ENCODE data around the gene OR14J1. TPM values are rescaled to one million over a fixed set of nuclear protein-coding genes. Genes with fewer than 3 reads are reported as not detected.
"Not testable (repeated sequence)": the region's sequence is repeated elsewhere in the genome, so short reads cannot be mapped to it uniquely, and the experiment has no call there.

The OR14J1 gene, protein sequence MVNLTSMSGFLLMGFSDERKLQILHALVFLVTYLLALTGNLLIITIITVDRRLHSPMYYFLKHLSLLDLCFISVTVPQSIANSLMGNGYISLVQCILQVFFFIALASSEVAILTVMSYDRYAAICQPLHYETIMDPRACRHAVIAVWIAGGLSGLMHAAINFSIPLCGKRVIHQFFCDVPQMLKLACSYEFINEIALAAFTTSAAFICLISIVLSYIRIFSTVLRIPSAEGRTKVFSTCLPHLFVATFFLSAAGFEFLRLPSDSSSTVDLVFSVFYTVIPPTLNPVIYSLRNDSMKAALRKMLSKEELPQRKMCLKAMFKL
- total RNA-seq, result not detected
- long read RNA-seq, result 0 reads

DNA sequence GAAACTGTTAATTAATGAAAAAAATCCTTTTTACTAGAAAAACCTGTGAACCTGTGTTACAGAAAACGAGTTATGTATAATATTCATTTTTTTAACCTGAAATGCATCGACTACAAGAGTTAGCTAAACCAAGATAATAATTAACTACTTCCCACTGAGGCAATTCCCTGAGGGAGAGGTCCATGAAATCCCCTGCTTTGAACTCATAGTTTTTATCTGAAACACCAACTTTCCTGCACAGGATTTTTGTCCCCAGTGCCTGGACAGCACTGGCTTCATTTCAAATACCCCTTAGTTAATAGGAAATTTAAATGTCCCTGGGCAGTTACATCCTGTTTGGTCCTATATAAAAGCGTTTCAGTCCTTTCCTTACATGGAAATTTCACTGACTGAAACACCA lies at the start of gene OR14J1:
Gene OR14J1 (plus strand): TSS at position 386 of the 400 bp plus-strand sequence. CDS start 4,989 bp downstream, outside the sequence.
- ATAC-seq (no peak), DNase-seq (no peak)
- intact Hi-C loops (cut with DNase I), result no loop called here

DNA sequence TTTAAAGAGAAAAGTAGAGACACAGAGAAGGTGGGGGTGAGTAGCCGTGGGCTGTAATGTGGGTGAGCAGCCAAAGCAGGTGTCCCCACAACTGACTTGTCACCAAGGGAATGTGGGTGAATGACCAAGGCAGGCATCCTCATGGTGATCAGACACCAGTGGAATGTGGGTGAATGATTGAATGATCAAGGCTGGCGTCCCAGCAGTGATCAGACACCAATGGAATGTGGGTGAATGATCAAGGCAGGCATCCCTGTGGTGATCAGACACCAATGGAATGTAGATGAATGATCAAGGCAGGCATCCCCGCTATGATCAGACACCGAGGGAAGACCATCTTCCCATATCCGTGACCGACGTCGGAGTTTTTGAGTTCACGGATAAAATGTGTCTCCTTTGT lies 49.8 kb upstream of the OR14J1 start:
- no peak for ATAC-seq
- intact Hi-C loops (cut with DNase I), result no loop called here
- DNase-seq, result no peak

DNA sequence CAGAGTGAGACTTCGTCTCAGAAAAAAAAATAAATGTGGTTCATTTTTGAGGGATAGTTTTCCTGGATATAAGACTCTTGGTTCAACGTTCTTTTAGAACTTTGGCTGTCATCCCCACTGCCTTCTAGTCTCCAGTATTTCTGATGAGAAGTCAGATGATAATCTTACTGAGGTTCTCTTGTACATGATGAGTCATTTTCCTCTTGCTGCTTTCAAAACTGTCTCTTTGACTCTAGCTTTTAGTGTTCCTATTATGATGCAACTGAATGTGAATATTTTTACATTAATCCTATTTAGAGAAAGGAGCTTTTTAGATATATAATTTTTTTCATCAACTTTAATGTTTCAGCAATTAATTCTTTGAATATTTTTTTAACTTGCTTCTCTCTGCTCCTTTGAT lies 46.0 kb upstream of the OR14J1 start:
- intact Hi-C loops (cut with DNase I), result no loop called here
- no peak for DNase-seq
- ATAC-seq, result no peak

DNA sequence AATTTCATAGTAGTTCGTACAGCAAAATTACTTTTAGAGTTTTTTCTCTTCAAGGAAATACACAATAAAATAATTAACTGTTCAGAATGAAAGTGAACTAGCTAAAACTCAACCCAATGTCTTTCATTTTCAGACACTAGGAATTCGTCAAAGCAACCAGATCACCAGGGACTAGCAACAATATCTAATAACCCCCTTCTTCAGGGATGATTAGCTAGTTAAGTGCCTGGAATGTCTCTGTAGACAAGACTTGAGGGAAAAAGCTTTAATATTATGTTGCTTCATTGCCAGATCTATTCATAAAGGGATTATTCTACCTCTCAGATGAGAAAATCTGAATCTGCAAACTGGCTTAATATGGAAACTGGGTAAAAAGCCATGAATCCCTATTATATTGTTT lies 41.8 kb upstream of the OR14J1 start:
- ATAC-seq (no peak), DNase-seq (no peak)
- intact Hi-C loops (cut with DNase I), result no loop called here

DNA sequence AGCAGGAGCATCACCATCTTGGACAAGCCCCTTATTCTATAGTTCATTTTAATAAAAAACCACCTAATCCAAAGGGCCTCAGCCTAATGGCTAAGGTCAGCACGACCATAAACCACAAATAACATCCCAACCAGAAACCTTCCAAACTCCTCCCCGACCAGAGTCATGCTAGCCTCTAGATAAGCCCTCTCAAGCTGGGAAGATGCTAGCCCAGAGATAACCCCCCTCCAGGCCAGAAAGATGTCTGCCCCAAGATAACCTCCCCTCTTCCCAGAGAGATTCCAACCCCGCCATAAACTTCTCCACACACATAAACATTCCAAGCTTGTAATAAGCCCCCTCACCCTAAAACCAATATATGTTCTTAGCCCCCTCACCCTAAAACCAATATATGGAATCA lies 38.5 kb upstream of the OR14J1 start:
- DNase-seq (no peak), ATAC-seq (no peak)
- intact Hi-C loops (cut with DNase I), result no loop called here

DNA sequence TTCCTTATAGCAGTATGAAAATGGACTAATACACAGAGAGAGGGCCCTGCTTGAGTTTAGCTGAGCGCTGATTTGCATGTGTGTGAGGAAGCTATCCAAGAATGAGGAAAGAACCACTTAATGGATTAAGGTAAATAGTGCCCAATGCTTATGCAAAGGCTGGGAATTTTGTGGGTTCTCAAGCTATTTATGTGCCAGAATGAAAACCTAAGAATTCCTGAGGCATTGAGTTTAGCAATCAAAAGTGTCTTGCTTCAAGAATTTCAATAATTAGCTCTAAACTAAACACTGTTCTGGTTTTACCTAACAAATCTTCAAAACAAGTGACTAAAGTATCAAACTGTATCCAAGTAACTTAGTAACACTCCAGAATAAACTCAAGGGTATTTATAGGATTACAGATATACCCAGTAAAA lies 7.0 kb upstream of the OR14J1 start:
- intact Hi-C loops (cut with DNase I), result no loop called here
- ATAC-seq, result no peak
- DNase-seq, result no peak

DNA sequence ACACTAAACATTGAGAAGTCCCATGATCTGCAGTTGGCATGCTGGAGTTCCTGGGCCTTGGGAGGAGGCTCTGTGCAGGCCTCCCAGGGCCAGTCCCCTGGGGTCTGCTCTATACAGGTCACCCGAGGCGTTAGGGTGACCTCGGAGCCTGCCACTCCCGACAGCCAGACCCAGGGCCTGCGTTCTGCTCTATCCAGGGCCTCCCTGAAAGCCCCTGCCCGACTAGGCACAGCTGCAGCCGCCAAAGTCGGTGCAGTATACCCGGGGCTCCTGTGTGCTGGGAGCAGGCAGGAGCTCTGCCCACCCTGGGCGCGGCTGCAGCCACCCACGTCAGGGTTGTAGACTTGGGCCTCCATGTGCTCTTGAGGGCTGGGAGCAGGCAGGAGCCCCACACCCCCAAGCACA lies 6.3 kb upstream of the OR14J1 start:
- intact Hi-C loops (cut with DNase I), result no loop called here
- no peak for ATAC-seq
- no peak for DNase-seq

DNA sequence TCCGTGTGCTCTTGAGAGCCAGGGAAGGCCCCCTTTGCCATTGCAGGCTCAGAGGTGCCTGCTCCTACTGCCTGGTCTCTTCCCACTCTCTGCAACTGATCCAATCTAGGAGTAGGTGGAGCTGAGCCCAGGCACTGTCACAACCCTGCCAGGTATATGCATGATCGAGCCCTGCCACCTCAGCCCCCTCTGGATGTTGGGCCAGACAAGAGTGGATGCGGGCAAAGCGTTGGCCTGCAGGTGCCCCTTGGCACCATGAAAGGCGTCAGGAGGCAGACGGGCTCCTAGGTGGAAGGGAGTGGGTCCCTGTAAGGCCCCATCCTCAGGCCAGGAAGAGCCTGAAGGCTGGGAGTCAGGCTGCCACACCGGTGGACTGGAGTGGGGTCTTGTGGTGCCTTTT lies 5.9 kb upstream of the OR14J1 start:
- intact Hi-C loops (cut with DNase I), result no loop called here
- DNase-seq (no peak), ATAC-seq (no peak)

DNA sequence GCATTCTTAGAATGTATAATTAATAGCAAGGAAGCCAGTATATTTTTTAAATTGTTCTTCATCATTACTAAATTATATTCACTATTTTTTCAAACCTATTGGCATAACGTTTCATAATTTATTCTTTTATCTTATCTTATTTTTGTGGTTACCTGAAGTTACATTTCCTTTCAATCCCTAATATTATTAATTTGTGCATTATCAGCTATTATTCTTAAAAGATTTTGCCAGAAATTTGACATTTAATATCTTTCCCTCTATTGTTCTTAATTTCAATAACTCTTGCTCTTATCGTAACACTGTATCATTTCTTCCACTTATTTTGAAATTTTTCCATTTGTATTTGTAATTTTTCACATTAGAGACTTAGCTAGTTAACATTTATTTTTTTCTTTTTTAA lies 18.4 kb downstream of the OR14J1 start:
- no peak for DNase-seq
- no peak for ATAC-seq
- intact Hi-C loops (cut with DNase I), result no loop called here

DNA sequence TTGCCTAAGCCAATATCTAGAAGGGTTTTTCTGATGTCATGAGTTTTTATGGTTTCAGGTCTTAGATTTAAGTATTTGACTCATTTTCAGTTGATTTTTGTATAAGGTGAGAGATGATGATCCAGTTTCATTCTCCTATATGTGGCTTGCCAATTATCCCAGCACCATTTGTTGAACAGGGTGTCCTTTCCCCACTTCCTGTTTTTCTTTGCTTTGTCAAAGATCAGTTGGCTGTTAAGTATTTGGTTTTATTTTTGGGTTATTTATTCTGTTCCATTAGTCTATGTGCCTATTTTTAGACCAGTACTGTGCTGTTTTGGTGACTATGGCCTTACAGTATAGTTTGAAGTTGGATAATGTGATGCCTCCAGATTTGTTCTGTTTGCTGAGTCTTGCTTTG lies 21.8 kb downstream of the OR14J1 start:
- DNase-seq; intact Hi-C loops (cut with DNase I); ATAC-seq: not testable (repeated sequence)

DNA sequence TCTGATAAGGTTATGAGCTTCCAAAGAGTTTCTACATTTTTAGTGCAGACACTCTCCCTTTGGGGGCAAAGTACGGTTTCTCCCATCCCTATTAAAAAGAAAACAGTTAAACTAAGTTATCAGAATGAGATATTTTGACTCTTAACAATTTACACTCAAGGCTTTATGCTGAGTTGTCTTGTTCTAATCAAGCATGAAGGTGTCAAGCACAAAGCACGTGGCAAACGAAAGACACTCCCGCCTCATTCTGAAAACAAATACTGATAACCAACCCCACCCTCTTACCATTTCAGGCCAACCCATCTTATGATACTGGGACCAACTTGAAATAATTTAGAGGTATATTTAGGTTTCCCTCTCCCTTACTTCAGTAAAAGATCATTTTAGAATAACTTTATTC lies 24.3 kb downstream of the OR14J1 start:
- intact Hi-C loops (cut with DNase I), result no loop called here
- DNase-seq (no peak), ATAC-seq (no peak)

DNA sequence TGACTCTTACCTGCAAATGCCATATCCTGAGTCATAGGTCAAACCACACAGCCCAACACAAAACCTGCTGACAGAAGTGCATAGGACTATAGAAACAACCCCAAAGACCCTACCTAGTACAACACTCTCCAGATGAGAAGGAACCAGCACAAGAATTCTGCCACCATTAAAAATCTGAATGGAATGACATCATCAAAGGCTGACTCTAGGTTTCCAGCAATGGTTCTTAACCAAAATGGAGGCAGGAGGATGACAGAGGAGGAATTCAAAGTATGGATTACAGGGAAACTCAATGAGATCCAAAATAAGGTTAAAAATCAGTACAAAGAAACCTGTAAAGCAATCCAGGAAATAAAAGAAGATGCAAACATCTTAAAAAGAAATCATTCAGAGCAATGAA lies 31.2 kb downstream of the OR14J1 start:
- DNase-seq (no peak), ATAC-seq (no peak)
- intact Hi-C loops (cut with DNase I), result no loop called here

DNA sequence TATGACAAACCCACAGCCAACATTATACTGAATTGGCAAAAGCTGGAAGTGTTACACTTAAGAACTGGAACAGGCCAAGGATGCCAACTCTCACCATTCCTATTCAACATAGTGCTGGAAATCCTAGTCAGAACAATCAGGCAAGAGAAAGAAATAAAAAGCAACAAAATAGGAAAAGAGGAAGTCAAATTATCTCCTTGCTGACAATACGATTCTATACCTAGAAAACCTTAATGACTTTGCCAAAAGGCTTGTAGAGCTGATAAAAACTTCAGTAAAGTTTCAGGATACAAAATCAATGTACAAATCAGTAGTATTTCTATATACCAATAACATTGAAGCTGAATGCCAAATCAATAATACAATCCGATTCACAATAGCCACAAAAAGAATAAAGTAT lies 34.8 kb downstream of the OR14J1 start:
- DNase-seq, result no peak
- intact Hi-C loops (cut with DNase I), result no loop called here
- no peak for ATAC-seq

DNA sequence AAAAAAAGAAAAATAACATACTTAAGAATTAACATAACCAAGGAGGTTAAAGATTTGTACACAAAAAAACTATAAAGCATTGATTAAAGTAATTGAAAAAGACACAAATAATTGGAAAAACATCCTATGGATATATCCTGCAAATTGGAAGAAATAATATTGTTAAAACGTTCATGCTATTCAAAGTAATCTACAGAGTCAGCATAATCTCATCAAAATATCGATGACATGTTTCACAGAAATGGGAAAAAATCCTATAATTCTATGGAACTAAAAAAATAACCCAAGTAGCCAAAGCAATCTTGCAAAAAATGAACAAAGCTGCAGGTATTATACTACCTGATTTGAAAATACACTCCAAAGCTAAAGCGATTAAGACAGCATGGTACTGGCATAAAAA lies 43.9 kb downstream of the OR14J1 start:
- DNase-seq (no peak), ATAC-seq (no peak)
- intact Hi-C loops (cut with DNase I), result no loop called here

DNA sequence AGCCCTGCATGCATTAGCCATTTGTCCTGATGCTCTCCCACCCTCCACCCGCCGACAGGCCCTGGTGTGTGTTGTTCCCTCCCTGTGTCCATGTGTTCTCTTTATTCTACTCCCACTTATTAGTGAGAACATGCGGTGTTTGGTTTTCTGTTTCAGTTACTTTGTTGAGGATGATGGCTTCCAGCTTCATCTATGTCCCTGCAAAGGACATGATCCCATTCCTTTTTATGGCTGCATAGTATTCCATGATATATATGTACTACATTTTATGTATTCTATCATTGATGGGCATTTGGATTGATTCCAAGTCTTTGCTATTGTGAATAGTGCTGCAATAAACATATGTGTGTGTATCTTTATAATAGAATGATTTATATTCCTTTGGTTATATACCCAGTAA lies 47.8 kb downstream of the OR14J1 start:
- DNase-seq; intact Hi-C loops (cut with DNase I); ATAC-seq: not testable (repeated sequence)

DNA sequence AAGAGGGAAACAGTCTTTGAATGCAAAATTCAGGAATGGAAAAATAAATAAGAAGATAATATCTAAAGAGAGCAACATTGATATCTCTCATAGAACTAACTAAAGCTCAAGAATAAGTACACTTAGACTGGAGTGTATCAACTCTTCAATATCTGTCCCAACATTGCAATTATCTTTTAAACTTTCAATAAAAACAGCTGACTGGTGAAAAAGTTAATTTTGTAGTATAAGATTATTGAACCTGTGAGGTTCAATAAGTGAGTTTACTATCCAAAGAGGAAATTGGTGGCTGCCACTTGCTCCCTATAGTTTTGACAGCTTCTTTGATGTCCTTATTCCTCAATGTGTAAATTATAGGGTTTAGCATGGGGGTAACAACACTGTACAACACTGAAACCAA lies 53.5 kb downstream of the OR14J1 start:
- DNase-seq (no peak), ATAC-seq (no peak)
- intact Hi-C loops (cut with DNase I), result no loop called here

DNA sequence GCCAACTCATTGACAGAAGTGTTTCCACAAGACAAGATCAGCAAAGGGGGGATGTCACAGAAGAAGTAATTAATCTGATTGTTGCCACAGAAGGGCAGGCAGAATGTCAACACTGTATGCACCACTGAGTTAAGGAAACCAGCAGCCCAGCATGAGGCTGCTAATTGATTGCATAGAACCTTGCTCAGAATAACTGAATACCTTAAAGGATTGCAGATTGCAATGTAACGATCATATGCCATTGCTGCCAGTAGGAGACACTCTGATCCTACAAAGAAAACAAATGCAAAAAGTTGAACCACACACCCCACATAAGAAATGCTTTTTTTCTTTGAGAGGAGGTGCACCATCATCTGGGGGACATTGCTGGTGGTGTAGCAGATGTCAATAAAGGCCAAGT lies 54.1 kb downstream of the OR14J1 start:
- no peak for ATAC-seq

More for the DNA sequence above, 54.1 kb downstream of the OR14J1 start:
- no peak for DNase-seq
- intact Hi-C loops (cut with DNase I), result no loop called here

Other genes starting within 250 kb of the OR14J1 start
- gene OR2B3, start 214.4 kb upstream of the OR14J1 start, total RNA-seq, result not detected
- not detected for gene OR2J1, start 202.2 kb upstream of the OR14J1 start, total RNA-seq
- gene OR2J3, start 193.6 kb upstream of the OR14J1 start, total RNA-seq, result not detected
- not detected for gene OR2J2, start 130.8 kb upstream of the OR14J1 start, total RNA-seq
- gene OR5V1, start 67.2 kb downstream of the OR14J1 start, total RNA-seq, result not detected
- gene OR12D3, start 73.6 kb downstream of the OR14J1 start, total RNA-seq, result not detected
- gene OR12D2, start 93.9 kb downstream of the OR14J1 start, total RNA-seq, result not detected
- gene OR12D1, start 113.2 kb downstream of the OR14J1 start, total RNA-seq, result not detected
- gene OR10C1, start 137.6 kb downstream of the OR14J1 start, total RNA-seq, result not detected
- not detected for gene OR11A1, start 155.4 kb downstream of the OR14J1 start, total RNA-seq
- not detected for gene OR2H1, start 155.5 kb downstream of the OR14J1 start, total RNA-seq
- under 1 TPM in 1 of 2 donors, not detected in 1; 0.24 TPM for gene MAS1L, start 186.3 kb downstream of the OR14J1 start, total RNA-seq

All from left cardiac atrium (tissue), 4 donors.